HG02938 (cell line): ENCODE data around the gene HMGA1.
"Not testable (repeated sequence)": the region's sequence is repeated elsewhere in the genome, so short reads cannot be mapped to it uniquely, and the experiment has no call there.

Experiments used
- ATAC-seq: cut with Tn5 transposase; IDR thresholded peaks from one replicate; pipeline ENCODE4 v1.9.1; 2021; ENCODE audit warnings: mild to moderate bottlenecking, moderate library complexity; ENCODE audit not compliant: unreplicated experiment

Gene HMGA1

DNA sequence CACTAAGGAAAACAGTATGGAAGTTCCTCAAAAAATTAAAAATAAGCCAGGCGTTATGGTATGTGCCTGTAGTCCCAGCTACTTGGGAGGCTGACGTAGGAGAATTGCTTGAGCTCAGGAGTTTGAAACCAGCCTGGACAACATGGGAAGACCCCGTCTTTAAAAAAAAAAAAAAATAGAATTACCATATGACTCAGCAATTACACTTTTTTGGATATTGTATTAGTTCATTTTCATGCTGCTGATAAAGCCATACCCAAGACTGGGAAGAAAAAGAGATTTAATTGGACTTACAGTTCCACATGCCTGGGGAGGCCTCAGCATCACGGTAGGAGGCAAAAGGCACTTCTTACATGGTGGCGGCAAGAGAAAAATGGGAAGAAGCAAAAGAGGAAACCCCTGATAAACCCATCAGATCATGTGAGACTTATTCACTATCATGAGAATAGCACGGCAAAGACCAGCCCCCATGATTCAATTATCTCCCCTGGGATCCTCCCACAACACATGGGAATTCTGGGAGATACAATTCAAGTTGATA is 22.9 kb downstream of the HMGA1 start:
- ATAC-seq: no peak

GRCh38 chr6:34260576-34261267 is 24.0 kb downstream of the HMGA1 start:
- ATAC-seq: no peak

GRCh38 chr6:34263484-34263883 is 26.8 kb downstream of the HMGA1 start:
- ATAC-seq: not testable (repeated sequence)

- ATAC-seq: no peak
Observed at GRCh38 chr6:34267746-34268145, 31.1 kb downstream of the HMGA1 start.

- not testable (repeated sequence) for ATAC-seq
Observed at GRCh38 chr6:34269132-34269531, 32.5 kb downstream of the HMGA1 start.

DNA sequence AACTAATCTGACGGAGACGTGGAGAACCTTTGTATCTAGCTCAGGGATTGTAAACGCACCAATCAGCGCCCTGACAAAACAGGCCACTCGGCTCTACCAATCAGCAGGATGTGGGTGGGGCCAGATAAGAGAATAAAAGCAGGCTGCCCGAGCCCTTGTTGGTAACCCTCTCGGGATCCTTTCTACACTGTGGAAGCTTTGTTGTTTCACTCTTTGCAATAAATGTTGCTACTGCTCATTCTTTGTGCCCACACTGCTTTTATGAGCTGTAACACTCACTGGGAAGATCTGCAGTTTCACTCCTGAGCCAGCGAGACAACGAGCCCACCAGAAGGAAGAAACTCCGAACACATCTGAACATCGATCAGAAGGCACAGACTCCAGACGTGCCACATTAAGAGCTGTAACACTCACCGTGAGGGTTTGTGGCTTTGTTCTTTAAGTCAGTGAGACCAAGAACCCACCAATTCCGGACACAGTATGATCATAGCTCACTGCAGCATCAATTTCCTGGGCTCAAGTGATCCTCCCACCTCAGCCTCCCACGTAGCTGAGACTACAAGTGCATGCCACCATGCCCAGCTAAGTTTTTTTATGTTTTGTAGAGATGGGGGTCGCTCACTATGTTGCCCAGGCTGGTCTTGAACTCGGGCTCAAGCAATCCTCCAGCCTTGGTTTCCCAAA is 33.1 kb downstream of the HMGA1 start:
- not testable (repeated sequence) for ATAC-seq

- no peak for ATAC-seq
Observed at GRCh38 chr6:34272013-34272926, 35.6 kb downstream of the HMGA1 start.

DNA sequence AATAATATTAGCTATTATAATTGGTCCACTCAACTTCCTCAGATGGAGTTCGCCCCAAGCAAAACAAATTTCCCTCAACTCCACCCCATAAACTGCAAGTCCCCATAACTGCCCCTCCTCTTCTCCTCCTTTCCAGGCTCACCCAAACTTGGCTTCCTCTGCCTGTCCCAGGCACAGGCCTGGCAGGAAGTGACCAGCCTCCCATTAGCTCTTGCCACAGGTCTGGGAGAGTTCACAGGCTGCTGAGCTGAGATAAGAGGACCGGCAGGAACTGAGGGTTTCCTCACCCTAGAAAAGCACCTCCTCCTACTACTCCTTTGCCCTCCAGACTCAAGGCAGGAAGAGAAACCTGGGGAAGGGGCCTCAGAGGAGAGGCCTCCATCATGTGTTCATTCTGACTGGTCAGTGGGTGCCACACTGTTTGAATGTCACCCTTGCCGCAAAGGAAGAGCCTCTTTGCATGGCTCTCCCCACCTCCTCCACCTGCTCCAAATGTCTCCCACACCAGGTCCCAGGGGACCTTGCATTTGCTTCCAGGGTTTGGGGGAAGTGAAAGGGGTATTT is 36.7 kb downstream of the HMGA1 start:
- no peak for ATAC-seq

DNA sequence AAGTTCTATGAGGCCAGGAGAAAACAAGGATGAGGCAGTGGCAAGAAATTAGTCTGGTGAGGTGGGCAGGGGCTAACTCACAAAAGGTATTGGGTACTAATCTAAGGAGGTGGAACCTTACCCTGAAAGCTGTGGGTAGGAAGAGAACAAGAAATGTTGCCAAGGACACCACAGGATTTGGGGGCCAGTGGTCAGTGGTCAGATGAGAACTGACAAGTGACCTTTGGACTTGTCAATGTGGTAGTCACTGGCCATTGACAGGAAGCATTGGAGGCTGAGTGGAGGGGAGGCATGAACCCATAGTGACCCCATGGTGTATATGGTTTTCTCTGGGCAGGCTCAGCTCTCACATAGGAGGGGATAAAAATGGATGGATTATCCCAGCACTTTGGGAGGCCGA is 37.5 kb downstream of the HMGA1 start:
- no peak for ATAC-seq

- ATAC-seq: no peak
Observed at GRCh38 chr6:34275128-34275804, 38.6 kb downstream of the HMGA1 start.

- no peak for ATAC-seq
Observed at GRCh38 chr6:34276191-34276590, 39.5 kb downstream of the HMGA1 start.

GRCh38 chr6:34276881-34277762 is 40.4 kb downstream of the HMGA1 start:
- ATAC-seq: no peak

GRCh38 chr6:34277763-34278112 is 41.1 kb downstream of the HMGA1 start:
- ATAC-seq: no peak

GRCh38 chr6:34278833-34279232 is 42.2 kb downstream of the HMGA1 start:
- ATAC-seq: no peak

DNA sequence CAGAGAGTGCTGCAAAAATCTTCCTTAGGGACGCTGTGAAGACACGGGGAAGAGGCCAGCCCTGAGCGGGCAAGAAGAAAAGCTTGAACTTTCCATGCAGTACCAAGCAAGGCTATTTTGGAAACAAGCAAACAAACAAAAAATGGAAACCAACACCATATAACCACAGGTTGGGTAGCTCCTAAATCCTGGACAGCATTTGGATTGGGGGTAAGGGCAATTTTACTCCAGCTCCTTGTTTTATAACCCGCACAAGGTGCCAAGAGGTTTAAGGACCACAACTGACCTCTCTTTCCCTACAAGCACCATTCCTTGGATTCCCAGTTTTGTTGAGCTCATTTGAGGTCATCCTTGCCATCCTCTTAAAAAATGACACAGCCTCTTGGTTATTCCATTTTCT is 43.5 kb downstream of the HMGA1 start:
- ATAC-seq: no peak

DNA sequence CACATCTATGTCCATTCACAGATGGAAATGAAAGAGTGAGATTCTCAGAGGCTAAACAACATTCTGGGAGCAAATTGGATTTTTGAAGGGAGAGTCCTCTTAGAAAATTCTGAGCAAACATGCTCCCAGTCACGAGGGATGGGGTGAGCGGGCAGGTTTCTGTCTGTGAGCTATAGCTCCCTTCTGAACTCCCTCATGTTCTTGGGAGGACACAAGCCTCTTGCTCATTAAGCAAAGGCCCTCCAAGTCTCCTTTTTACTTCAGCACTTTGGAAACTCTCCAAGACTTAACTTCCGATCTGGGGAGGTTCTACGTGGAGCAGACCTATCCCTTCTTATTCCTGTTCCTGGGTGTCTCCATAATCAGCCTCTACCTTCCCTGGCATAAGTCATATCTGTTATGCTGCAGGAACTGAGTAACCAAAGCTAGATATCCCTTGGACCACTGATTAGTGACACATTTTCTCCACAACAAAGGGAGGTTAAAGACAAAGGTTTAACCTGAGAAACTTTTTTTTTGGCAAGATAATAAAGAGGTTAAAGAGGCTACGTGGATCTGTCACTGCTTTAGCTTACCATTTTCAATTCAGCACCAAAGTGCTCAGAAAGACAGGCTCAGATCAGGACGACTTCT is 45.1 kb downstream of the HMGA1 start:
- no peak for ATAC-seq

GRCh38 chr6:34284563-34285447 is 48.1 kb downstream of the HMGA1 start:
- ATAC-seq: no peak
